Activated gamma-delta T cell treated with anti-CD3 and anti-CD28 coated beads, Interleukin-2, amount 50 U/mL, for 16 hours (primary cell): Measurements from ENCODE around the gene RBM19.
"Not testable (repeated sequence)": the region's sequence is repeated elsewhere in the genome, so short reads cannot be mapped to it uniquely, and the experiment has no call there.

Experiments
- DNase-seq: peaks from one replicate; pipeline ENCODE4 v3.0.0-alpha.2; 2020; ENCODE audit warnings: low read depth

RBM19 gene

DNA sequence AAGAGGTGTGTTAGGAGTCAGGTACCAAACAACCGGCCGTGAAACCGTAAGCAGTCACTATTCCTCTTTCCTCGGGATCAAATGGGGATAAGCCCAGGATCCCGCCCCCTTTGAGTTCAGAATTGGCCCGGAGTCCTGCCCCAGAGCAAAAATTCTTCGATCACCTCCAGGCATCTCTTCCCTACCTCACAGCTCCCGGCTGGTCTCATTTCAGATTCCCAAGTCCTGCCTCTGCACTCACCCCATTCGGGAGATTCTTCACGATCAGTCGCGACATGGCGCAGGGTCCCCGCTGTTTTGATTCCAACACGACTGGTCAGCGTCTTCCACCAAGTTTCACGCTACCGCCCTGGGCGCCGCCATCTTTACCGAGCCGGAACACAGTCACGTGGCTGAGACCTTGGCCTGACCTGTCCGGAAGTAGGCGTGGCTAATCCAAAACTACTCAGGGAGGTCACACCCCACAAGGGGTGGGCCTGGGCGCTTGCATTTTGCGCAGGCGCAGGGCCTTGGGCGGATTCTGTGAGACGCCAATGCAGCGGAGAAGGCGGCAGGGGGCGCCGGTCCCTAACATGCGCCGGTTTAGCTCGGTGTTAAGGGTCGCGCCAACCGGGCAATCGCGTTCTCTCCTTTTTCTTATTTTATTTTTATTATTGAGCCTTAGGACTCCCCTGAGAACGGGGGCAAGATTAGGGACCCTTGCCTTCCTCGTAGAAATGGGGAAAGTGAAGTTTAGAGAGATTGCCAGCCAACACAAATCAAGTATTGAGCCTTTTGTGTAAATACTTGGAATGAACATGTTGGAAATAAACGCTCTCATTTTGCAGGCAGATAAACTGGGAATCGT lies at the start of gene RBM19:
Gene RBM19, minus strand, starts transcription at position 375 of the 847 bp plus-strand sequence. Its CDS starts 98 bp downstream, at position 277.
- peak; percentile 96 for DNase-seq

GRCh38 chr12:114015851-114016250 lies 49.7 kb upstream of the RBM19 start:
- no peak for DNase-seq

GRCh38 chr12:114013575-114014345 lies 47.6 kb upstream of the RBM19 start:
- DNase-seq, result no peak

- DNase-seq, result no peak
Observed at GRCh38 chr12:114012744-114013431, 46.8 kb upstream of the RBM19 start.

GRCh38 chr12:114011711-114012110 lies 45.6 kb upstream of the RBM19 start:
- no peak for DNase-seq

DNA sequence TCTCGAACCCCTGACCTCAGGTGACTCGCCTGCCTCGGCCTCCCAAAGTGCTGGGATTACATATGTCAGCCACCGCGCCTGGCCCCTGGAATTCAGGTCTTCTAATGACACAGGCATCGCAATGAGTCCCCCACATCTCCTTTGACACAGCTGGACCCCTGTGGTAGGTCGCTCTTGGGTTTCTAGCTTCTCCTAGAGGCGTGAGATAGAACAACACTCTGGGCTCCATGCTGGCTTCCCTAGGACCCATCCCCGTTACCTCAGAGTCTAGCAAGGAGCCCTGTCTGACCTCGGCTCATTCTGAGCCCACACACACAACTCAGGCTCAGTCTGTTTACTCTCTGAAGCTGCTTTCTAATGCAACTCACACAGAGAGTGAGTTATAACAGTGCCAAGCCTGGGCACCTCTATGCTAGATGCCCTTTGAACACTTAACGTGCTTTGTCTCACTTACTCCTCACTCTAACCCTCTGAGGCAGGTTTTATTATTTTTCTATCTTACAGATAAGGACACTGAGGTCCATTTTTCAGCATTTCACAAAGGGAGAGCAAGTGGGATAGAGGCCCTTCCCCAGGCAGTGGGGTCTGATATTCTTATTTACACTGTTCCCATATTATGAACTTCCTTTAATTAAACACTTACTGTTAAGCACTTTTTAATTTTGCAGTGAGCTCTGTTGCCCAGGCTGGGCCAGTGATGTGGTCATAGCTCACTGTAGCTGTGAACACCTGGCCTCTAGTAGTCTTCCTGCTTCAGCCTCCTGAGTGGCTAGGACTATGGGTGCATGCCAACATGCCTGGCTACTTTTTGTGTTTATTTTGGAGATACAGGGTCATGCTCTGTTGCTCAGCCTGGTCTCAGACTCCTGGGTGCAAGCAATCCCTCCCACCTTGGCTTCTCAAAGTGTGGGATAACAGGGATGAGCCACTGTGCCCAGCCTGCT lies 40.6 kb upstream of the RBM19 start:
- DNase-seq, result no peak

- no peak for DNase-seq
Observed at GRCh38 chr12:114004402-114004801, 38.3 kb upstream of the RBM19 start.

GRCh38 chr12:114003286-114003685 lies 37.2 kb upstream of the RBM19 start:
- DNase-seq, result no peak

GRCh38 chr12:114001511-114002340 lies 35.6 kb upstream of the RBM19 start:
- DNase-seq, result no peak

DNA sequence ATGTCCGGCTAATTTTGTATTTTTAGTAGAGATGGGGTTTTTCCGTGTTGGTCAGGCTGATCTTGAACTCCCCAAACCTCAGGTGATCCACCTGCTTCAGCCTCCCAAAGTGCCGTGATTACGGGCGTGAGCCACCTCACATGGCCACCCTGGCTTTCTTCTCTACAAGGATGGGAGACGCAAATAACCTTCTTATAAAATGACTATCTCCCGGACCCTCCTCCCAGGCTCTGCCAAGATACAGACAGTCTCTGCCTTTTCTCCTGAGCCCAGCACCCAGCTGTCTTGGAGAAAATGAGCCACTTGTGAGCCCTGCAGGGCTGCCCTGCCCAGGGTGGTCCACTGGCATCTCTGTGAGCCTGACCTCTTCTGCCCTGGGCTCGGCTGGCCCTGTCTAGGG lies 34.7 kb upstream of the RBM19 start:
- no peak for DNase-seq

DNA sequence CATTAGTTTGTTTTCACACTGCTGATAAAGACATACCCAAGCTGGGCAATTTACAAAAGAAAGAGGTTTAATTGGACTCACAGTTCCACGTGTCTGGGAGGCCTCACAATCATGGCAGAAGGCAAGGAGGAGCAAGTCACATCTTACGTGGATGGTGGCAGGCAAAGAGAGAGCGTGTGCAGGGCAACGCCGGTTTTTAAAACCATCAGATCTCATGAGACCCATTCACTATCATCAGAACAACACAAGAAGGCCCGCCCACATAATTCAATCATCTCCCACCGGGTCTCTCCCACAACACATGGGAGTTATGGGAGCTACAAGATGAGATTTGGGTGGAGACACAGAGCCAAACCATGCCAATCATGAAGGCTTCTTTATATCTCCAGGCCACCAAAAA lies 34.1 kb upstream of the RBM19 start:
- not testable (repeated sequence) for DNase-seq

- no peak for DNase-seq
Observed at GRCh38 chr12:113997365-113997764, 31.2 kb upstream of the RBM19 start.

GRCh38 chr12:113996026-113996425 lies 29.9 kb upstream of the RBM19 start:
- no peak for DNase-seq

DNA sequence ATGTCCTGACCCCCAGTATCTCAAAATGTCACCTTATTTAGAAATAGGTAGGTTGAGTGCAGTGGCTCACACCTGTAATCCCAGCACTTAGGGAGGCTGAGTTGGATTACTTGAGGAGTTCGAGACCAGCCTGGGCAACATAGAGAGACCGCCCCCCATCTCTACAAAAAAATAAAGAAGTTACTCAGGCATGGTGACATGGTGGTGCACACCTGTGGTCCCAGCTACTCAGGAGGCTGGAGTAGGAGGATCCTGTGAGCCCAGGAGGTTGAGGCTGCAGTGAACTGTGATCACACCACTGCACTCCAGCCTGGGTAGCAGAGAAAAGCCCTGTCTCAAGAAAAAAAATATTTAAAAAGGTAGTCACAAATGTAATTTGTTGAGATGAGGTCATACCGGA lies 27.9 kb upstream of the RBM19 start:
- DNase-seq, result no peak

DNA sequence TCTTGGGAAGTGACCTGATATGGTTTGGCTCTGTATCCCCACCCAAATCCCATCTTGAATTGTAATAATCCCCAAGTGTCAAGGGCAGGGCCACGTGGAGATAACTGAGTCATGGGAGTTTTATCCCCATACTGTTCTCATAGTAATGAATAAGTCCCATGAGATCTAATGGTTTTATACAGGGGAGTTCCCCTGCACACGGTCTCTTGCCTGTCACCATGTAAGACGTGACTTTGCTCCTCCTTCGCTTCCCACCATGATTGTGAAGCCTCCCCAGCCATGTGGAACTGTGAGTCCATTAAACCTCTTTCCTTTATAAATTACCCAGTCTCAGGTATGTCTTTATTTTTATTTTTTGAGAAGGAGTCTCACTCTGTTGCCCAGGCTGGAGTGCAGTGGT lies 26.6 kb upstream of the RBM19 start:
- not testable (repeated sequence) for DNase-seq

DNA sequence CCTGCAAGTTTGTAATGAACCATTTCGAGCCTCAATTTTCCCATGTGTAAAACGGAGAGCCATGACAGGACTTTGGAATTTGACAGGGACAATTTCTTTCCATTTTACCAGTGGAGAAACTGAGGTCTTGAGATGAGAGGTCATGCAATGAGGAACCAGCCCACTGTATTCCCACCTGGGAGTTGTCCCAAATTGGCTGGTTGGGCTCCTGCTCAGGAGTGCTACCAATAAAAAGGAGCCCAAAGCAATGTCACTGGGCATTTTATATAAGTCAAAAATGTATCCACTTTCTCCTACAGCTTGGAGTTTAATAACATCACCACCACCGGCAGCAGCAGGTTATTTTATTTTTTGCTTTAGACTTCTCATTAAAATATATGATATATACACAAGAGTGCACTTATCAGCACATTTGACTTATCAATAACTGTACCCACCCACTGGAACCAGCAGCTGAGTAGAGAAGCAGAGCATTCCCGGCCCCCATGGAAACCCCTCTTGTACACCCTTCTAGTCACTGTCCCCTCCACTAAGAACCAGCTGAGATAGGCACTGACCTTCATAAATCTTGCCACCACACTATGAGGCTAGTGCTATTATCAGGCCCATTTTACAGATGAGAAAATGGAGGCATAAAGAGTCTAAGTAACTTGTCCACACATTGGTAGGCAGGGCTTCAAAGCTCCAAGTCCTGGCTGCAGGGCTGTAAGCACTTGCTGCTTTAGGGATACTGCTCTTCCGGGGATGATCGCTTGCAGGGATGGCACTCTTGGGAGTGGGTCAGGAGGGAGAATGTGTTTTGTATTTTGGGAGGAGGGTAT lies 25.3 kb upstream of the RBM19 start:
- DNase-seq, result no peak

GRCh38 chr12:113990250-113991223 lies 24.4 kb upstream of the RBM19 start:
- no peak for DNase-seq

DNA sequence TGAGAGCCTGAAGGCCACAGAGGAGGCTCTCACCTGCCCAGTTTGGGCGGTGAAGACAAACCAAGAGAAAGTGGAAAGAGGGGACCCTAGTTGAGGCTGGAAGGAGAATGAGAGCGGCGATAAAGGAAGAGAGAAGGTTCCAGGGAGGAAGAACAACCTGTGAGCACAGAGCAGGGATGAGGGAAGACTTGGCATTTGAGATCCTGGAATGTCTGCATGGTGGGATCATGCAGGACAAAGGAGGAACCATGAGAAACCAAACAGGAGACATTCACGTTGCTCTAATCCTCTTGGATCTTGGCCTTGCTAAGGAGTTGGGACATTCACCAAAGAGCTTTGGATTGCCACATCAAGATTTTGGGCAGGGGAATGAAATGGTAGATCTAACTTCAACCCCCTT lies 22.9 kb upstream of the RBM19 start:
- DNase-seq, result no peak

DNA sequence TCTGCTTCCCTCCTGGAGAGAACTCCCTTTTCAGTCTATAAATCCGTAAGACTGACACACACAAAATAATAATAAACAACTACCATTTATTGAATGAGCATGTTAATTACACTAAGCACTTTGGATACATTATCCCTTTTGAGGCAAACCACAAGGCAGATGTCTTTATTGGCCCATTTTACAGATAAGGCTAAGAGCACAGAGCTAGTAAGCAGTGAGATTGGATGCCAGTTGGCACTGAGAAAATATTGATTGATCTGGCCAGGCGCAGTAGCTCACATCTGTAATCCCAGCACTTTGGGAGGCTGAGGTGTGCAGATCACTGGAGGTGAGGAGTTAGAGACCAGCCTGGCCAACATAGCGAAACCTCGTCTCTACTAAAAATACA lies 21.9 kb upstream of the RBM19 start:
- no peak for DNase-seq
